ENCODE data around the gene RGS6.

GRCh38 chr14:72560889-72561493, 628.8 kb downstream of the RGS6 start:
- TF ChIP-seq, protein P1, sequence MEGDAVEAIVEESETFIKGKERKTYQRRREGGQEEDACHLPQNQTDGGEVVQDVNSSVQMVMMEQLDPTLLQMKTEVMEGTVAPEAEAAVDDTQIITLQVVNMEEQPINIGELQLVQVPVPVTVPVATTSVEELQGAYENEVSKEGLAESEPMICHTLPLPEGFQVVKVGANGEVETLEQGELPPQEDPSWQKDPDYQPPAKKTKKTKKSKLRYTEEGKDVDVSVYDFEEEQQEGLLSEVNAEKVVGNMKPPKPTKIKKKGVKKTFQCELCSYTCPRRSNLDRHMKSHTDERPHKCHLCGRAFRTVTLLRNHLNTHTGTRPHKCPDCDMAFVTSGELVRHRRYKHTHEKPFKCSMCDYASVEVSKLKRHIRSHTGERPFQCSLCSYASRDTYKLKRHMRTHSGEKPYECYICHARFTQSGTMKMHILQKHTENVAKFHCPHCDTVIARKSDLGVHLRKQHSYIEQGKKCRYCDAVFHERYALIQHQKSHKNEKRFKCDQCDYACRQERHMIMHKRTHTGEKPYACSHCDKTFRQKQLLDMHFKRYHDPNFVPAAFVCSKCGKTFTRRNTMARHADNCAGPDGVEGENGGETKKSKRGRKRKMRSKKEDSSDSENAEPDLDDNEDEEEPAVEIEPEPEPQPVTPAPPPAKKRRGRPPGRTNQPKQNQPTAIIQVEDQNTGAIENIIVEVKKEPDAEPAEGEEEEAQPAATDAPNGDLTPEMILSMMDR (IDR thresholded peaks at IDR 0.05): no peak
- TF ChIP-seq POLR2A (IDR thresholded peaks at IDR 0.05): no peak
